HG02759 (cell line): ENCODE data around the gene KLHL18.

Experiments
- ATAC-seq: cut with Tn5 transposase; IDR thresholded peaks from one replicate; pipeline ENCODE4 v1.9.1; 2021; ENCODE audit warnings: mild to moderate bottlenecking, moderate library complexity; ENCODE audit not compliant: unreplicated experiment

KLHL18 gene

DNA sequence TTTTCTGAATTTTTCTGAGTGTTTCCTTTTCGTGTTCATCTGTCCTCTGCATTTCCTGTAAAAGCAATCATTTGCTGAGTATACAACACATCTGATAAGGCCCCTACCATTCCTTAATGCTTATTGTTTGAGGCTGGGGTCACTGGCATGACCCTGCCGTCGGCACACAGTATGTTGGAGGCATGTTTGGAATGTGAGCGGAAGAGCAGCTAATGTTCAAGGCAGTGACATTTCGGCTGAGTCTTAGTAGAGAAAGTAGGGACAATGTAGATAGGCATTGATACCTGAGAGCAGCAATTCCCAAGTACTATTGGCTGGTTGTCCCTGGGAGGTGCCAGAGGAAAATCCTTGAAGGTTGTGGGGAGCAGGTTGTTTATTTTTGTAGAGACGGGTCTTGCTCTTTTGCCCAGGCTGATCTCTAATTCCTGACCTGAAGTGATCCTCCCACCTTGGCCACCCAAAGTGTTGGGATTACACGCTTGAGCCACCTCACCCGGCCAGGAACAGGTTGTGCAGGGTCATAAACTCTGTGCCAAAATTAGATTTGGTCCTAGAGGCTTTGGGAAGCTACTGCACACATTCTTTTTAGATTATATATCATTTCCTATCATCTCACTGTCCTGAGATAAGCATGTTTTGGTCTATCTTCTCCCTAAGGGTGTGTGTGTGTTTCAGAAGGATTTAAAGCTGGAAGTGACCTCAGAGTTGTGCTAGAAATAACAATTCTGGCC is 111.6 kb downstream of the KLHL18 start:
- no peak for ATAC-seq

- no peak for ATAC-seq
These were observed 112.1 kb downstream of the KLHL18 start for GRCh38 chr3:47394881-47395280.
